Osteoblast (primary cell): ENCODE measurements around the gene CCDC167. TPM values are rescaled to one million over a fixed set of nuclear protein-coding genes. Genes with fewer than 3 reads are reported as not detected.

Experiments used
- DNase-seq: peaks from one replicate; pipeline ENCODE4 v3.0.0; 2011; ENCODE audit warnings: low spot score, mixed read lengths; ENCODE audit not compliant: insufficient read length; ENCODE audit errors: missing footprints
- H2AFZ ChIP-seq: 2 replicates; pipeline ENCODE4 v1.6.0; 2011; ENCODE audit warnings: mild to moderate bottlenecking, low read length
- H3K27ac ChIP-seq: 2 replicates; pipeline ENCODE4 v1.5.1; 2011; ENCODE audit warnings: mild to moderate bottlenecking, low read depth, low read length, moderate library complexity
- H3K27me3 ChIP-seq: 2 replicates; pipeline ENCODE4 v1.6.0; 2012; ENCODE audit warnings: mild to moderate bottlenecking, control low read depth, inconsistent platforms, low read length, moderate library complexity; ENCODE audit not compliant: insufficient read depth
- H3K36me3 ChIP-seq: 2 replicates; pipeline ENCODE4 v1.5.1; 2011; ENCODE audit warnings: mild to moderate bottlenecking, low read length, control low read depth, moderate library complexity; ENCODE audit not compliant: insufficient read depth
- H3K4me1 ChIP-seq: 2 replicates; pipeline ENCODE4 v1.5.1; 2011; ENCODE audit warnings: mild to moderate bottlenecking, low read length, control low read depth, moderate library complexity; ENCODE audit not compliant: insufficient read depth
- H3K4me2 ChIP-seq: 2 replicates; pipeline ENCODE4 v1.6.0; 2011; ENCODE audit warnings: mild to moderate bottlenecking, low read length; ENCODE audit not compliant: insufficient read depth
- H3K4me3 ChIP-seq: fragments of 200-600 bp; sonication (generic); 3 replicates; pipeline ENCODE4 v1.5.1; 2012; ENCODE audit warnings: mild to moderate bottlenecking, low read length, inconsistent platforms; ENCODE audit not compliant: insufficient read depth
- H3K79me2 ChIP-seq: 2 replicates; pipeline ENCODE4 v1.6.0; 2012; ENCODE audit warnings: mild to moderate bottlenecking, low read length, control low read depth, inconsistent platforms; ENCODE audit not compliant: insufficient read depth
- H3K9me3 ChIP-seq: 2 replicates; pipeline ENCODE4 v1.5.1; 2011; ENCODE audit warnings: low read depth, low read length, control low read depth
- H4K20me1 ChIP-seq: 2 replicates; pipeline ENCODE4 v1.6.0; 2012; ENCODE audit warnings: mild to moderate bottlenecking, low read length, control low read depth; ENCODE audit not compliant: insufficient read depth
- total RNA-seq: library from RNA; depleted of rRNA; stranded (reverse); fragments of >200 nt; gene quantifications from 2 replicates; pipeline ENCODE4 v1.2.3, GENCODE V29; 2012
- TF ChIP-seq, protein P1 (sequence below): IDR thresholded peaks from 2 replicates; pipeline ENCODE4 v1.5.1; 2011; ENCODE audit warnings: mild to moderate bottlenecking, low read depth, low read length, moderate library complexity; ENCODE audit errors: extremely low read depth

CCDC167 gene
- total RNA-seq, 1 donor, result 14.8 TPM

GRCh38 chr6:37530297-37530696 is 30.6 kb upstream of the CCDC167 start:
- no peaks in the 10 kb centered on the region for H4K20me1 ChIP-seq
- no peak overlapping the region for H2AFZ ChIP-seq
- H3K79me2 ChIP-seq, result no peaks in the 10 kb centered on the region
- no peak overlapping the region for H3K4me3 ChIP-seq
- H3K27me3 ChIP-seq, result peaks cover 59% of the 10 kb centered on the region
- DNase-seq, result peak; percentile 58
- no peaks in the 10 kb centered on the region for H3K36me3 ChIP-seq
- TF ChIP-seq, protein P1, sequence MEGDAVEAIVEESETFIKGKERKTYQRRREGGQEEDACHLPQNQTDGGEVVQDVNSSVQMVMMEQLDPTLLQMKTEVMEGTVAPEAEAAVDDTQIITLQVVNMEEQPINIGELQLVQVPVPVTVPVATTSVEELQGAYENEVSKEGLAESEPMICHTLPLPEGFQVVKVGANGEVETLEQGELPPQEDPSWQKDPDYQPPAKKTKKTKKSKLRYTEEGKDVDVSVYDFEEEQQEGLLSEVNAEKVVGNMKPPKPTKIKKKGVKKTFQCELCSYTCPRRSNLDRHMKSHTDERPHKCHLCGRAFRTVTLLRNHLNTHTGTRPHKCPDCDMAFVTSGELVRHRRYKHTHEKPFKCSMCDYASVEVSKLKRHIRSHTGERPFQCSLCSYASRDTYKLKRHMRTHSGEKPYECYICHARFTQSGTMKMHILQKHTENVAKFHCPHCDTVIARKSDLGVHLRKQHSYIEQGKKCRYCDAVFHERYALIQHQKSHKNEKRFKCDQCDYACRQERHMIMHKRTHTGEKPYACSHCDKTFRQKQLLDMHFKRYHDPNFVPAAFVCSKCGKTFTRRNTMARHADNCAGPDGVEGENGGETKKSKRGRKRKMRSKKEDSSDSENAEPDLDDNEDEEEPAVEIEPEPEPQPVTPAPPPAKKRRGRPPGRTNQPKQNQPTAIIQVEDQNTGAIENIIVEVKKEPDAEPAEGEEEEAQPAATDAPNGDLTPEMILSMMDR, result no peak
- H3K4me1 ChIP-seq, result peaks cover 11% of the 10 kb centered on the region
- H3K27ac ChIP-seq, result no peak overlapping the region
- no peaks in the 10 kb centered on the region for H3K9me3 ChIP-seq
- no peak overlapping the region for H3K4me2 ChIP-seq

- Histone ChIP-seq H3K4me2 (no peak overlapping the region), H3K36me3 (no peaks in the 10 kb centered on the region), H2AFZ (no peak overlapping the region), H3K4me1 (peaks cover 22% of the 10 kb centered on the region), H3K4me3 (no peak overlapping the region), H3K27me3 (peaks cover 42% of the 10 kb centered on the region), H4K20me1 (no peaks in the 10 kb centered on the region), H3K27ac (no peak overlapping the region), H3K79me2 (no peaks in the 10 kb centered on the region), H3K9me3 (no peaks in the 10 kb centered on the region)
- TF ChIP-seq, protein P1, result no peak
- no peak for DNase-seq
These were observed 28.8 kb upstream of the CCDC167 start for GRCh38 chr6:37528541-37528940.

DNA sequence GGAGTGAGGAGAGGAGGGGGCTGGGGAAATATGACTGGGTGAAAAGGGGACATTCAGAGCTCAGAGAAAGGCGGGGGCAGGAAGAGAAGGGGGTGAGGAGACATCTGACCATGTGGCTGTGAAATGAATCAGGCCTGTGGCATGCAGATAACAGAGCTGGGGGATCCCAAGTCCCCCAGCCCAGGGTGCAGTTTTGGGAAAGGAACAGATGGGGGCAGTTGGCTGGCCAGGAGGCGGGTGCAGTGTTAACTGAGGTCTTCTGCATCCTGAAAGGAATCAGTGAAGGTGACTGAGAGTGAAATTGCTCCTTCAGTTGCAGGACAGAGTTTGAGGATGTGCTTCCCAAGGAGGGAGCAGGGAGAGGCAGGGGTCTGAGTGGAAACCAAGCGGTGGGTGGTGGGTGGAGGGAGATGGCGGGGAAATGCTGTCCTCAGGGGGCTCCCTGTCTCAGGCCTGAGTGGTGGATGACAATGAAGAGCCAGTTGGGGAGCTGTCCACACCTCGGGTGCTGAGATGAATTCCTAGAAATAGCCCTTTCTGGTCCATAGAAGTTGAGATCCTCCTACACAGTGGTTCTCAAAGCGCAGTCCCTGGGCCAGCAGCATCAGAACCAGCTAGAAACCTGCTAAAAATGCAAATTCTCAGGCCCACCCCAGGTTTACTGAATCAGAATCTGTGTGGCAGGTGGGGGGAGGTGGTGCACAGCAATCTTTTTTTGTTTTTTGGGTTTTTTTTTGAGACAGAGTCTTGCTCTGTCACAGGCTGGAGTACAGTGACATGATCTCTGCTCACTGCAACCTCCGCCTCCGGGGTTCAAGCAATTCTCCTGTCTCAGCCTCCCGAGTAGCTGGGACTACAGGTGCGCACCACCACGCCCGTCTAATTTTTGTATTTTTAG is 26.0 kb upstream of the CCDC167 start:
- Histone ChIP-seq H3K4me2 (no peak overlapping the region), H3K9me3 (no peaks in the 10 kb centered on the region), H4K20me1 (no peaks in the 10 kb centered on the region), H3K4me1 (peaks cover 12% of the 10 kb centered on the region), H2AFZ (no peak overlapping the region), H3K4me3 (no peak overlapping the region), H3K79me2 (no peaks in the 10 kb centered on the region), H3K27me3 (peaks cover 26% of the 10 kb centered on the region), H3K36me3 (no peaks in the 10 kb centered on the region), H3K27ac (no peak overlapping the region)
- TF ChIP-seq, protein P1, result no peak
- peak; percentile 92 for DNase-seq

GRCh38 chr6:37524970-37525318 is 25.3 kb upstream of the CCDC167 start:
- no peaks in the 10 kb centered on the region for H3K9me3 ChIP-seq
- no peak overlapping the region for H2AFZ ChIP-seq
- H4K20me1 ChIP-seq, result no peaks in the 10 kb centered on the region
- H3K4me3 ChIP-seq, result no peak overlapping the region
- no peaks in the 10 kb centered on the region for H3K36me3 ChIP-seq
- H3K4me2 ChIP-seq, result no peak overlapping the region
- peaks cover 28% of the 10 kb centered on the region for H3K27me3 ChIP-seq
- DNase-seq, result peak; percentile 15
- TF ChIP-seq, protein P1, result no peak
- H3K4me1 ChIP-seq, result peaks cover 11% of the 10 kb centered on the region
- no peak overlapping the region for H3K27ac ChIP-seq
- no peaks in the 10 kb centered on the region for H3K79me2 ChIP-seq
